Ascending aorta (tissue), 2 donors: Measurements from ENCODE around the gene PCNX2. TPM values are rescaled to one million over a fixed set of nuclear protein-coding genes. Genes with fewer than 3 reads are reported as not detected.

Experiments
- DNase-seq, 2 donors: peaks; one replicate each; pipeline ENCODE4 v3.0.0-alpha.2; 2019; ENCODE audit warnings: low spot score in 2 of 2
- H3K27ac ChIP-seq, 2 donors: fragments of 200-600 bp; sonication (generic); one replicate each; pipeline ENCODE4 v1.5.1; 2016 to 2017; ENCODE audit warnings: mild to moderate bottlenecking in 1 of 2
- H3K27me3 ChIP-seq: fragments of 200-600 bp; sonication (generic); one replicate; pipeline ENCODE4 v1.5.1; 2017
- H3K36me3 ChIP-seq, 2 donors: fragments of 200-600 bp; sonication (generic); one replicate each; pipeline ENCODE4 v1.5.1; 2016
- H3K4me1 ChIP-seq, 2 donors: fragments of 200-600 bp; sonication (generic); one replicate each; pipeline ENCODE4 v1.5.1; 2016 to 2017; ENCODE audit warnings: mild to moderate bottlenecking in 1 of 2
- H3K4me3 ChIP-seq, 2 donors: fragments of 200-600 bp; sonication (generic); one replicate each; pipeline ENCODE4 v1.5.1; 2016 to 2017; ENCODE audit warnings: mild to moderate bottlenecking in 1 of 2
- H3K9me3 ChIP-seq, 2 donors: fragments of 200-600 bp; sonication (generic); one replicate each; pipeline ENCODE4 v1.5.1; 2016
- CTCF ChIP-seq, 3 experiments: fragments of 200-600 bp in 2 of 3; fragments of 450-650 bp in 1 of 3; sonication (generic) in 2 of 3; IDR thresholded peaks; one replicate each; pipeline ENCODE4 v1.5.1; 2016 to 2019; ENCODE audit warnings: antibody characterized with exemption in 3 of 3, mild to moderate bottlenecking in 1 of 3, moderate library complexity in 1 of 3
- intact Hi-C: fragments of 100-400 bp; cut with DNase I; formaldehyde crosslinking; loops from one replicate; pipeline ENCODE4 v1.15.1; 2023
- total RNA-seq: library from RNA; depleted of rRNA; stranded (reverse); fragments of >200 nt; gene quantifications from one replicate; pipeline ENCODE4 v1.1.0, GENCODE V29; 2016

Gene PCNX2
- total RNA-seq, 1 donor from 2014 or later = 13.6 TPM

GRCh38 chr1:233114860-233115259, 180.7 kb downstream of the PCNX2 start:
- TF ChIP-seq CTCF (IDR thresholded peaks at IDR 0.05) = no peak
- Histone ChIP-seq H3K27me3 (no peaks in the 10 kb centered on the region), H3K4me1 (peaks cover 0 to 6% of the 10 kb centered on the region in 2 donors), H3K27ac (peak overlapping the region in 1 of 2 donors; percentile 39), H3K4me3 (no peak overlapping the region), H3K9me3 (no peaks in the 10 kb centered on the region), H3K36me3 (no peaks in the 10 kb centered on the region)
- DNase-seq = no peak
- intact Hi-C loops = no loop called here

GRCh38 chr1:233114159-233114558, 181.4 kb downstream of the PCNX2 start:
- no peaks in the 10 kb centered on the region for H3K27me3 ChIP-seq
- H3K9me3 ChIP-seq = no peaks in the 10 kb centered on the region
- intact Hi-C loops = no loop called here
- no peak for DNase-seq
- peak overlapping the region; percentile 16 to 59 for H3K27ac ChIP-seq
- TF ChIP-seq CTCF (IDR thresholded peaks at IDR 0.05) = no peak
- H3K36me3 ChIP-seq = no peaks in the 10 kb centered on the region
- no peak overlapping the region for H3K4me3 ChIP-seq
- H3K4me1 ChIP-seq = peaks cover 0 to 6% of the 10 kb centered on the region in 2 donors

- no peaks in the 10 kb centered on the region for H3K9me3 ChIP-seq
- no peak for TF ChIP-seq CTCF (IDR thresholded peaks at IDR 0.05)
- H3K36me3 ChIP-seq = no peaks in the 10 kb centered on the region
- no peaks in the 10 kb centered on the region for H3K27me3 ChIP-seq
- DNase-seq = peak; percentile 70 to 88
- H3K4me1 ChIP-seq = peaks cover 0 to 6% of the 10 kb centered on the region in 2 donors
- H3K27ac ChIP-seq = peak overlapping the region; percentile 59 to 61
- H3K4me3 ChIP-seq = peak overlapping the region; percentile 16 to 48
- intact Hi-C loops = no loop called here
These were observed 182.3 kb downstream of the PCNX2 start for GRCh38 chr1:233113009-233113879.

- no peaks in the 10 kb centered on the region for H3K27me3 ChIP-seq
- H3K27ac ChIP-seq = peak overlapping the region; percentile 59 to 61
- DNase-seq = no peak
- no peak overlapping the region for H3K4me3 ChIP-seq
- H3K36me3 ChIP-seq = no peaks in the 10 kb centered on the region
- no peak for TF ChIP-seq CTCF (IDR thresholded peaks at IDR 0.05)
- no peaks in the 10 kb centered on the region for H3K9me3 ChIP-seq
- peaks cover 0 to 6% of the 10 kb centered on the region in 2 donors for H3K4me1 ChIP-seq
- intact Hi-C loops = no loop called here
These were observed 183.1 kb downstream of the PCNX2 start for GRCh38 chr1:233112186-233113008.

GRCh38 chr1:233111731-233112130, 183.8 kb downstream of the PCNX2 start:
- intact Hi-C loops = no loop called here

More at GRCh38 chr1:233111731-233112130, 183.8 kb downstream of the PCNX2 start:
- H3K36me3 ChIP-seq = no peaks in the 10 kb centered on the region
- peaks cover 0 to 6% of the 10 kb centered on the region in 2 donors for H3K4me1 ChIP-seq
- no peak for TF ChIP-seq CTCF (IDR thresholded peaks at IDR 0.05)
- H3K4me3 ChIP-seq = no peak overlapping the region
- no peak overlapping the region for H3K27ac ChIP-seq
- no peak for DNase-seq
- H3K9me3 ChIP-seq = no peaks in the 10 kb centered on the region
- H3K27me3 ChIP-seq = no peaks in the 10 kb centered on the region
